GM21360 (cell line): ENCODE measurements around the gene OR2T1.
"Not testable (repeated sequence)": the region's sequence is repeated elsewhere in the genome, so short reads cannot be mapped to it uniquely, and the experiment has no call there.

Experiments
- ATAC-seq: cut with Tn5 transposase; IDR thresholded peaks from one replicate; pipeline ENCODE4 v1.9.1; 2021; ENCODE audit warnings: mild to moderate bottlenecking, moderate library complexity; ENCODE audit not compliant: unreplicated experiment

Gene OR2T1

GRCh38 chr1:248433811-248434415 is 31.1 kb downstream of the OR2T1 start:
- ATAC-seq, result not testable (repeated sequence)

GRCh38 chr1:248434913-248435312 is 32.1 kb downstream of the OR2T1 start:
- ATAC-seq, result not testable (repeated sequence)

DNA sequence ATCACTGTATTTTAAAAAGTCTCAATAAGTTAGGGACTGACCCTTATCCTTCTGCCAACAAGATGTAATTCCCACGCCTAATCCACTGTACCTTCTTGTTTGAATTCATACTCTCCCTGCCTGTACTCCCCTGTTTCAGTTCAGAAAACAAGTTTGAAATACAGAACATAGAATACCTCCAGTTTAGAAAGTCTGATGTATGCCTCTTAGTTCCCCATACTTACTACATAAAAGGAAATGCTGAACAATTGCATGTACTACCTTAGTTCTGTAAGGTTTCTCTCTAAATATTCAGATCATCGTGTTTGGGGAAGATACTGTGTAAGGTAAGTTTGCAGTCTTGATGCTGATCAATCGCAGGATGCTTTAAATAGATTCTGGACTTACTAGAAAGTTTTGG is 33.5 kb downstream of the OR2T1 start:
- peak; percentile 67 for ATAC-seq

DNA sequence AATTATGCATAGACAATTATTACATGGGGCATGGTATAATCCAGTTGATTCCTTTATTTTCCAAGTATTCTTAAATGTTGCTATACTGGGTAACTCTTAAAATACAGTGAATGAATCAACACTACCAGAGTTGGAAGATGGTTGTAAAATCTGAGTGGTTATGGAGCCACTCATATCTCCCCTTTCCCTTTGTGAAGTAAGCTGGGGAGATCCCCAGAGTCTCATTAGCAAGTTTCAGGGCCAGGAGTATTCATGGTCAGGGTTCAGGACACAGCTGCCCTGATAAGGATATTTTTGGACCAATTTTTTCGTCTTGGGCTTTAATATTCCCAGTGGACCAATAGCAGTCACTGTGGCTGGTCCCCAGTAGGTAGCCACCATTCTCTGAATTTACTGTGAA is 35.8 kb downstream of the OR2T1 start:
- peak; percentile 55 for ATAC-seq

DNA sequence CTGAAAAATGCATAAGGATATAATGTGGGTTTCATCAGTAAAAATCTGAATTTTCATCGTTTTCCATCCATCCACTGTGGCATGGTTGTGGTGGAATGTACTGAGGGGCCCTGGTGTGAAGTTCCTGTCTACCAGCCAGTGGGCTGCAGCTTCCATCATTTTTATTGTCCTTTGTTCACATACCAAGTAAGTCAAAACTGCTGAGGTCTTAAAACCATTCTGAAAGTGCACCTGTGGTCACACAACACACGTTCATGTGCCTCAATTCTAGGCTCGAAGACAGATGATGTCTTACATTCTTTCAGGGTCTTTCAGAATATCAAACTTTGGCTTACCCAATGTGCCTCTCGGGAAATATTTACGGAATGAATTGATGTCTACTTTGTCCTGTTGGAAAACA is 36.4 kb downstream of the OR2T1 start:
- not testable (repeated sequence) for ATAC-seq

GRCh38 chr1:248442500-248443277 is 39.8 kb downstream of the OR2T1 start:
- ATAC-seq, result not testable (repeated sequence)

DNA sequence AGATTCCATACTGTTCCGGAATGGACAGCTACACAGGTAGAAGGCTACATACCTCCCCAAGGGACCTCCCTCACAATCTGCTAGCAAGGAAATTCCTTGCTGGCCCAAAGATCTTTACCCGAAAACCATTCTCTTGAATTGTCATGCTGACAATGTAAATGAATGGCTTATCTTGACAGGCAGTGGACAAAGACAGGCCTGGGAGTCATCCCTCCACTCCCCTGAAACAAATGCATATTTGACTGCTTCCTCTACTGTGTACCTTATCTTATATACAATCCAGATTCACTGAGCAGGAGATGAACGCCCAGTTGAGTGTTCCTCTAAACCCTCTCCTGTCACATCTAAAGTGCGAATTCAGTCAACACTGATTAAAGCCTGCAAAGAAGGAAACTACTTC is 41.8 kb downstream of the OR2T1 start:
- ATAC-seq, result not testable (repeated sequence)

DNA sequence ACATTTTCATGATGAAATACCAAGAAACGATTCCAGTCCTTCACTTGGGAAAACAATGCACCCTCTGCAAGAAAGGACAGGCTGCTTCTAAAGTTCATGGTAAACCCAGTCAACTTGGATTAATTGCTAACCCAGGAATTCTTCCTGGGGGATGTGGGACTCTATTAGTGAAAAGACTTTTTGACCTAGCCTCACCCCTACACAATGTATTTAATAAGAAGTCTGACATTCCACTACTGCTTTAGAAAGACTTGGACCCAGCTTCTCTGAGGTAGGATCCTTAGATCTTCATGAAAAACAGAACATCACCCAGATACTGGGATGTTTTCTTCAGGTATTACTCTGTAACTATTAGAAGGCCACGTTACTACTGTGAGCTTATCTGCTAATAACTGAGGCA is 42.6 kb downstream of the OR2T1 start, which contains the start of gene OR2T2:
Gene OR2T2, plus strand, starts transcription at position 239 of the 400 bp plus-strand sequence. CDS start 7,161 bp downstream, outside the sequence.
- ATAC-seq, result not testable (repeated sequence)

GRCh38 chr1:248448409-248449074 is 45.7 kb downstream of the OR2T1 start:
- ATAC-seq, result peak; percentile 44

DNA sequence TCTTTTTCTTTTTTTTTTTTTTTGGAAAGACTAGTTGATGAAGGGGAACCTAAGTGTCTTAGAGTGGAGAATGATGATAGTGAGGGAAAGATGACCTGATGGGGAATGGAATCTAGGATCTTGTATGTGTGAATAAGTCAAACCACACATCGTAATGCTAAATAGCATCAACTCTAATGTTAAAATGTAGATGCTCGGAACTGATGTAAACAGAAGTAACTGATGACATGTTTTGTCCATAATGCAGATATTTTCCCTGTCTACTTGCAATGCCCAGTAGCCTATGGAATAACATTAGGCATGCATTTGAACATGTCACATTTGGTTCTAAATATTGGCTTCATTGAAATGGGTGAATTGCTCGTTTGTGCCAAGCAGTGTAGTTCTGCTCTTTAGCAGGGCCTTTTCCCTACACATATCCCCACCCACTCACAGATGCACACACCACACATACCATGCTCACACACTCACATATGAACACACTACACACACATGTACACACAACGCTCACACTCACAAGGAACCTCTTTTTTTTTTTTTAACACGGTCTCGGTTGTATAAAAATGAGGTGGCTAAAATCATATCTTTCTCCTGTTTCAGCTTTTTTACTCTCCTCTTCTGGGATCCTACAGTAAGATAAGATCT is 47.1 kb downstream of the OR2T1 start:
- ATAC-seq, result peak; percentile 4

DNA sequence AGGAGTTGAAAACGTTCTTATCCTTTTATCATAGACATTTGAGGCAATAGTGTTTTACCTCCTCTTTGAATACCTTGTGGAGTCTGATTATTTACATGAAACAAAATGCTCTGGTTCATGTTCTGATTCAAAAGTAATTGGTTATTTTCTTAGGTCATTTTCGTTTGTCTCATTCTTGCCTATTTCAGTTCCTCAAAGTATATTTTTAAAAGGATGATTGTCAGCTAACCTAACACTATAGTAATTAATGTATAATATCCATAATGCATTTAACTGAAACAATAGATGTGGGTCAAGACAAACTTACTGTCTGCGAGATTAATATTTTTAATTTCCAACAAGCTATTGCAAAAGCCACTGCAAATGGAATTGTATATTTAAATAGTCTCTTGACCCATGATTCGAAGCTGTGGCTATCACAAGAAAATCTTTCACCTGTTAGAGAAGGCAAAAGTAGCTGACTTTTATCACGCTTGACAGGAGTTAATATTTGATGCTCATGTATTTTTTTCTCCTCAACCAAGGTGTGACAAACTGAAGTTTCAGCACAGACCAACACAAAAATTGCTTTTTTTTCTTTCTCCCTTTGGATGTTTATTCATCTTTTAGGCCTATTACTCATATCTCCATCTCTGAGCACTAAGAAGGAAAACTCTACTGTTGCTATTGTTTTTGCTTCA is 47.8 kb downstream of the OR2T1 start:
- ATAC-seq, result peak; percentile 62

- ATAC-seq, result not testable (repeated sequence)
Measured at GRCh38 chr1:248453619-248454018, 50.8 kb downstream of the OR2T1 start.

DNA sequence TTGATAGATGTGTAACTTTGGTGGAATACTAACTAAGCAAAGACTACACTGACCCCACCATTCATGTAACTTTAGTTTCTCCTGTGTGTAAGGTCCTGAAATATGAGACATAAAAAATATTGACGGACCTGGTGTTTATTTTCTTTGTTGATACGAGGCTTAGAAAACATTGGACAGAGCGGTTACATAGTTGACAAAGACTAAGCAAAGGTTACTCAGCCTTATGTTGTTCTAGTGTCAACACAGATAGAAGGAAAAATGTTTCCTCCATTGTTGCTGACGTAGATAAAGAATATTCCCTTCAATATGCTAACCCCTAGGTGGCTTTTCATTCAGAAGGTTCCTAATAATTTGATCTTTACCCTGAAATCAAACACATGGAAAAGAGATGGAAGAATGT is 52.2 kb downstream of the OR2T1 start:
- not testable (repeated sequence) for ATAC-seq

GRCh38 chr1:248456635-248457034 is 53.8 kb downstream of the OR2T1 start:
- ATAC-seq, result not testable (repeated sequence)
